Measurements from ENCODE around the gene DCDC1.
A peak's percentile ranks its signal among the peaks of the same experiment; 100 is the strongest.

DCDC1 gene

GRCh38 chr11:31369348-31370329 is at the start of gene DCDC1, which contains the start of gene DNAJC24:
DCDC1 (minus strand) TSS chr11:31369739; CDS start chr11:31328280, 41,459 bp downstream.
DNAJC24 (plus strand) TSS chr11:31369860; CDS start chr11:31370749, 889 bp downstream.
- DNase-seq (ENCODE audit: low read depth) = peak; percentile 89

GRCh38 chr11:31419138-31419537 is 49.6 kb upstream of the DCDC1 start:
- no peak for DNase-seq (ENCODE audit: low read depth)

- no peak for DNase-seq (ENCODE audit: low read depth)
Observed at GRCh38 chr11:31417816-31418215, 48.3 kb upstream of the DCDC1 start.

GRCh38 chr11:31417357-31417756 is 47.8 kb upstream of the DCDC1 start:
- DNase-seq (ENCODE audit: low read depth) = no peak

GRCh38 chr11:31415435-31415834 is 45.9 kb upstream of the DCDC1 start:
- no peak for DNase-seq (ENCODE audit: low read depth)

GRCh38 chr11:31414338-31414737 is 44.8 kb upstream of the DCDC1 start:
- DNase-seq (ENCODE audit: low read depth) = no peak

GRCh38 chr11:31412946-31413345 is 43.4 kb upstream of the DCDC1 start:
- DNase-seq (ENCODE audit: low read depth) = no peak

GRCh38 chr11:31408201-31408600 is 38.7 kb upstream of the DCDC1 start:
- no peak for DNase-seq (ENCODE audit: low read depth)

- DNase-seq (ENCODE audit: low read depth) = no peak
Observed at GRCh38 chr11:31404614-31405013, 35.1 kb upstream of the DCDC1 start.

- DNase-seq (ENCODE audit: low read depth) = no peak
Observed at GRCh38 chr11:31397239-31397834, 27.8 kb upstream of the DCDC1 start.

- no peak for DNase-seq (ENCODE audit: low read depth)
Observed at GRCh38 chr11:31387379-31387778, 17.8 kb upstream of the DCDC1 start.

- no peak for DNase-seq (ENCODE audit: low read depth)
Observed at GRCh38 chr11:31383116-31383515, 13.6 kb upstream of the DCDC1 start.

GRCh38 chr11:31375879-31376278 is 6.3 kb upstream of the DCDC1 start:
- DNase-seq (ENCODE audit: low read depth) = no peak

- no peak for DNase-seq (ENCODE audit: low read depth)
Observed at GRCh38 chr11:31366795-31367194, 2.7 kb downstream of the DCDC1 start.

- DNase-seq (ENCODE audit: low read depth) = no peak
Observed at GRCh38 chr11:31361743-31362142, 7.8 kb downstream of the DCDC1 start.

- DNase-seq (ENCODE audit: low read depth) = no peak
Observed at GRCh38 chr11:31355817-31356216, 13.7 kb downstream of the DCDC1 start.

- DNase-seq (ENCODE audit: low read depth) = no peak
Observed at GRCh38 chr11:31355131-31355530, 14.4 kb downstream of the DCDC1 start.

GRCh38 chr11:31351168-31351567 is 18.4 kb downstream of the DCDC1 start:
- DNase-seq (ENCODE audit: low read depth) = no peak

GRCh38 chr11:31340903-31341572 is 28.5 kb downstream of the DCDC1 start:
- DNase-seq (ENCODE audit: low read depth) = no peak

- DNase-seq (ENCODE audit: low read depth) = no peak
Observed at GRCh38 chr11:31337806-31338205, 31.7 kb downstream of the DCDC1 start.

GRCh38 chr11:31328697-31329096 is 40.8 kb downstream of the DCDC1 start:
- DNase-seq (ENCODE audit: low read depth) = no peak

- no peak for DNase-seq (ENCODE audit: low read depth)
Observed at GRCh38 chr11:31327417-31327816, 42.1 kb downstream of the DCDC1 start.
